Sciatic nerve (tissue), 2 donors: ENCODE results near the gene CHST8. TPM values are rescaled to one million over a fixed set of nuclear protein-coding genes. Genes with fewer than 3 reads are reported as not detected.

ENCODE experiments used
- ATAC-seq: fragments of 200-7000 bp; cut with Tn5 transposase; one replicate; pipeline ENCODE4 v1.9.1; 2020; ENCODE audit warnings: mild to moderate bottlenecking, moderate library complexity
- DNase-seq: peaks from one replicate; pipeline ENCODE4 v3.0.0-alpha.2; 2020; ENCODE audit warnings: low spot score
- intact Hi-C: fragments of 100-400 bp; cut with DNase I; formaldehyde crosslinking; loops from one replicate; pipeline ENCODE4 v1.14.2; 2022
- total RNA-seq: library from RNA; stranded (reverse); fragmentation: NEBNext Ultra II Directional; extraction: Animal tissue kit (Norgen Biotek cat#: 25700); gene quantifications from one replicate; pipeline ENCODE4 v1.2.1, GENCODE V29; 2021
- donor health status: DM: no; HTN: no; CAD: no.
- donor health status: DM: no; HTN: no; CAD: no.

The CHST8 gene
- total RNA-seq, 1 donor from 2014 or later = 0.62 TPM

DNA sequence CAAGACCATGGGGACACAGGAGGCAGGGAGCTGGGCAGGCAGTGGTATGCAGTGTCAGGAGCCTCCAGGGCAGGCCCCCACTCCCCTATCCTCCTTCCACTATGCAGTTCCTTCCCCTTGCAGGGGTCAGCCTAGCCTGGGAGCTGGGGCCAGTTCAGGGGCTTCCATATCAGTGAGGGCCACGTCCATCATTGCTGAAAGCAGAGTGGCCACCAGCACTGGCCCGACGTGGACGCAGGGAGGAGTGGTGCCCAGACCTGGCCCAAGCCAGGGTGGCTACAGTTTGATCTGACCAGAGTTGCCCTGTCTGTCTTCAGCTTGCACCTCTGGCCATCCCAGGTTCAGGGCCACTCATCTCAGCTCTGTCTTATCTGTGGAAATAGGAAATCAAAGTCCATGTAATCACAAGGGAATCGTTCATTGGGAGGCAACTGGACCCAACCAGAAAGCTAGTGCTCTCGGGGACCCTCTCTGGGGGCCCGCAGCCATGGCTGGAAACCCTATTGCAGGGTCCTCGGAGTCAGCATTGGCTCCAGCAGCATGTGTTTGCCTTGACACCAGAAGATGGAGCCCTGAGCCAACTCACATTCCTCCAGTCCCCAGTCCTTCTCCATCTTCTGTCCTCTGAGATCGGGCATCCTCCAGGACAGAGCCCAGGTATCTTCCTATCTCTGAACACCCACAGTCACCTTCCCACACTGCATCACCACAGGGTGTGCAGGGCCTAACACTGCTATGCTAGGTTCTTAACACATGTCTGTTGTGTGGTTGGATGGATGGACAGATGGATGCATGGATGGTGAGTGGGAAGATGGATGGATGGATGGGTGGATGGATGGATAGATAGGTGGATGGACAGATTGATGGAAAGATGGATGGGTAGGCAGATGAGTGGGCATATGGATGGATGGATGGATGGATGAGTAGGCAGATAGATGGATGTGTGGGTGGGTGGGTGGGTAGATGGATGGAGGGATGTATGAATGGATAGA lies 99.2 kb downstream of the CHST8 start:
- ATAC-seq = no peak
- intact Hi-C loops = no loop called here

DNA sequence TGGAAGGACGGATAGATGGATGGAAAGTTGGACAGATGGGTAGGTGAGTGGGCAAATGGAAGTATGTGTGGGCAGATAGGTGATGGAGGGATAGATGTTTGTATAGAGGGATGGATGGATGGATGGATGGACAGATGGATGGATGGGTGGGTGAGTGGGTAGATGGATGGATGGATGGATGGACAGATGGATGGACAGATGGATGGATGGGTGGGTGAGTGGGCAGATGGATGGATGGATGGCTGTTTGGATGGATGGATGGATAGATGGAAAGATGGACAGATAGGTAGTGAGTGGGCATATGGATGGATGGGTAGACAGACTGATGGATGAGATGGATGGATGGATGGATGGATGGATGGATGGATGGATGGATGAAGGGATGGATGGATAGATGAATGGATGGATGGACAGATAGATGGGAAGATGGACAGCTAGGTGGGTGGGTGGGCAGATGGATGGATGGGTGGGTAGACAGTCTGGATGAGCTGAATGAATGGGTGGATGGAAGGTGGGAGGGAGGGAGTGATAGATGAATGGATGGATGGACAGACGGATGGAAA lies 100.1 kb downstream of the CHST8 start:
- no peak for ATAC-seq
- DNase-seq = no peak
- intact Hi-C loops = no loop called here

More for the DNA sequence above, 99.2 kb downstream of the CHST8 start:
- no peak for DNase-seq

DNA sequence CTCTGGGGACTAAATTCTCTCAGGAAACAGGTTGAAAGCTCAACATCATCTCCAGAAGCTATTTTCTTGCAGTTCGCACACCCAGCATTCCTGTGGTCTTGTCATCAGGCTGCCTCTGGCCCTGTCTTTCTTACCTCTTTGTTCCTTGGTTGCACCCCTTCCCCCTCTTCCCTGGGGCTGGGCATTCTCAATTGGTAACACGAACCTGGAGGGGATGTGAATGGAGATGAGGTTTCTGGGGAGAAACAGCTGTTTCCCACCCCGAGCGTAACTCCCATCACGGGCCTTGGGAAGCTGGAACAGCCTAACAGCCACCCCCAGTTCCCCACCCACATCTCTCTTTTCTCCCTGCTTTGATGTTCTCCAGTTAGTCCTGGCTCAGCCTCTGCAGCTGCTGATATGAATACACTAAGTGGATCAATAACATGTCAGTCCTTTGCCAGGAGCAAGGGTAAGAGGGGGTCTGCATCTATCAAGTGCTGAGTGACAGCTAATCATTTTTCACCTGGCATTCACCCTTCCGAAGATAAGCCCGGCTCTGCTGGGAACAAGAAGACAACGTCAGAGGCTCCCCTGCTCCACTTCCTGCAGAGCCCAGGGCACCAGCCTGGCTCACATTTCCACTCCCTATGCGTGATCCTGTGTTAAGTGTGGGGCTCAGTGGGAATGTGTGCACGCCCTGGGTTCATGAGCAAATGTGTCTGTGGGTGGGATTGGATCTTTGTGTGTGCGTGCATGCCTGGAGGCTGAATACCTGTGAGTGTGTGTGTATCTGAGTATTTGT lies 100.9 kb downstream of the CHST8 start:
- intact Hi-C loops = no loop called here
- DNase-seq = no peak

DNA sequence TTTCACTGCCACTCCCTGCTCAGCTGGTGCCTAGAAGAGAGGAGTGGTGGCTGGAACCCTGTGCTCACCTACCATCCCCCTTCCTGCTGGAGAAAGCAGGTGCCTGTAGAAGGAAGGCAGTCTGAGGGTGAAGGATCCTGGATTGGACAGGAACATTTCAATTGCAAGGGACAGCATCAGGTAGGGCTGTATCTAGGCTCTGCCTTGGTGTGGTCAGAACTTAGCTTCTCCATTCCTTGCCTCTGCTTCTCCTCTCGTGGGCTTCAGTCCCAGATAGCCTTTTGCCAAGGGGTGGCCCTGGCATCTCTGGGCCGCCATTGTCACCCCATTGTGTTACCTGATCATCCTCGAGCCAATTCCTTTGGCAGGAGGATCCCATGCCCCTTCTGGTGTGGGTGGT lies 101.8 kb downstream of the CHST8 start:
- ATAC-seq (no peak), DNase-seq (no peak)
- intact Hi-C loops = no loop called here

More for the DNA sequence above, 100.9 kb downstream of the CHST8 start:
- ATAC-seq = no peak

DNA sequence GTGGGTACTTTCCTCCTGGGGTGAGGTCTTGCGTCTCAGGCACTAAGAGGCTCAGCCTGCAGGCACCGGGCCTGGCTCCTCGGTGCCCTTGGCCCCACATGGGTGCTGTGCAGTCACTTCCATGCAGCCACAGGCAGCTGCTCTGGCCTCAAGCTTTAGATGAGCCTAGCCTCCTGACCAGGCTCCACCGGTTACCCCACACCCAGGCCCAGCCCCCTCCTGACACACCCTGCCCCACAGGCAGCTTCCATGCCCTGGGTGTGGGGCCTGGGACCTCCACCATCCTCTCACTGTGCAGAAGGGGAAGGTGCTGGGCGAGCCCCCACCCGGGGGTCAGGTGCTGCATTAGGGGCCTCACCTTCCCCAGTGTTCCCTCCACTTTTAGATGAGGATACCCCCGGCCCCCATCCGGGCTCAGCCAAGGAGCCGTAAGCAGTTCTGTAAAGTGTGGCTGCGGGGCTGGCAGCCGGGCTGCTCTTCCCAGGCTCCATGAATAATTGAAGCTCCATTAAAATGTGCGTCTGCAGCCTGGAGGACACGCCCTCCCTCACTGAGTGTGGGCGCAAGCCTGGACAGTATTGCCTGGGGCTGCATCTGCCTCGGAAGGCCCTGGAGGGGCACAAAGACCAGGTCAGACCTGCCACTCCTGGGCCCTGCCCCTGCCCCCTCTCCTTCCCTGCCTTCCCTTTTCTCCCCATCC lies 102.4 kb downstream of the CHST8 start:
- DNase-seq (no peak), ATAC-seq (no peak)
- intact Hi-C loops = no loop called here

DNA sequence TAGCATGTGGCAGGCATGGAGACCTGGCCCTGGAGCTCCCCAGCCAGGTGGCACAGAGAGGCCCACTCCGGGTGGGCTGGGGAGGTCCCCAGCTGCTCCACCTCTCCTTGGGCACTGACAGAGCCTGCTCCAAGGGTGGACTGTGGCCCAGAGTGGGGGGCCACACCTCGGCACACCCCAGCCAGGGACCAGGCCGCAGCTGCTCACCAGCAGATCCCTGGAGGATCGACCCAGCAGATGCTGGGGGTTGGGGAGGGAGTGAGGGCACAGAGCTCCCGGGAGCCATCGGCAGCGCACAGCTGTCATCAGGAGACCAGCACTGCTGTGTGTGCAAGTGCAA lies 102.9 kb downstream of the CHST8 start:
- DNase-seq = no peak
- ATAC-seq = no peak
- intact Hi-C loops = no loop called here

DNA sequence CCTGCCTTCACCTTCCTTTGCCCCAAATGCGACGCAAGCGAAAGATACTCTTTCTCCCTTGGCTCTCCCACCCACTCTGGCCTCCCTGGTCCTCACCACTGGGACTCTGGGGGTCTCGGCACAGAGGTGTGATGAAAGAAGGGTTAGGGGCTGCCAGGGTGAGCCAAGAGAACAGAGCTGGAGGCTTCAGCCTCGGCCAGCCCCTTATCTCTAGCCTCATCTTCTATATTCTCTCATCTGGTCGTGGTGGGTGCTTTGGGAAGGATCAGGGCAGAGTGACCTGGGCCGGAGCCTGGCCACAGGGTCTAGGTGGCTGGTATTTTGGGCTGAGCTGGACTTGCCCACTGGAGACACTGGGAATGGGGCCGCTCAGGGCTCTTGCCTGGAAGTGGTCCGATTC lies 103.8 kb downstream of the CHST8 start:
- intact Hi-C loops = no loop called here
- DNase-seq = no peak
- ATAC-seq = no peak

DNA sequence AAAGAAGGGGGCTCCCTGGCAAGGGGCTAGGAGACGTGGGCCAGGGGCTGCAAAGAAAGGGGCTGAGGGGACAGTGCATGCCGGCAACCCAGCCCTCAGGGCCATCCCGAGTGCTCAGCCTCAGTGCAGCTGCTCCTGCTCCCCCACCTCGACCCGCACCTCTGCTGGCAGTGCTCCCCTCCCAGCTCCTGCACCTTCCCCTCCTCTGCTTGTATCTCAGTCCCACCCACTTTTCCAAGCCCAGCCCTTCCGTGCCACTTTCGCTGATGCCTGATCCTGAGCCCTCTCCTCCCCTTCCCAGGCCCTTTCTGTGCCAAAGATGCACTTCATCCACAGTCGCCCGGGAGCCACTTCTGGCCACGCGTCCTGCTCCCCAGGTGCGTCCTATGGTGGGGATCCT lies 105.0 kb downstream of the CHST8 start:
- ATAC-seq = no peak
- intact Hi-C loops = no loop called here
- DNase-seq = no peak

DNA sequence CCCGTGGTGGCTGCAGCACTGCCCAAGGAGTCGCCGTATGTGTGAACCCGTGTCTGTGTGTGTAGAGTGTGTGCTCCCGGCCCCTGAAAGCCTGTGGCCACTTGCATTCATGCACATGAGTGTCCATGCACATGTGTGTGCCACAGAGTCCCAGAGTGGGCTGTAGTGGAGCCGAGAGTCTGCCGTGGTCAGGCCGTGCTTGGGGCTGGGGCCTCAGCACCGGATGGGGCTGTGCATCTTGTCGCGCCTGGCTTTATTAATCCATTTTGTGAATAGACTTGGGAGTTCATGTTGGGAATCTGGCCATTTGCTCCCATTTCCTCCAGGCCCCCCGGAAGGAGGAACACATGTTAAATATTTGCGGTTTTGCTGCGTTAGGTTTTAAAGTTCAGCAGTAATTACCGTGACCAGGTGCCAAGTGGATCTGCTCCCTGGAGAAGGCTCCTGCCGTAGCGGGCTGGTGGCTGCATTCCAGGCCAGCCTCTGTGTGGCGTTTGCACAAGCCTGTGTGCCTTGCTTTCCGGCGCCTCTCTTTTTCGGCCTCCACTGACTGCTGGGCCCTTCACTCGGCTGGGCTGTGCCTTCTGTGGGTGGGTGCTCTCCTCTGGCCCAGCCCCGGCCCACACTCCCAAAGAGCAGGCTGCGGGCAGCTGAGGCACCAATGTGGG lies 105.7 kb downstream of the CHST8 start:
- ATAC-seq = no peak
- DNase-seq = no peak
- intact Hi-C loops = no loop called here

DNA sequence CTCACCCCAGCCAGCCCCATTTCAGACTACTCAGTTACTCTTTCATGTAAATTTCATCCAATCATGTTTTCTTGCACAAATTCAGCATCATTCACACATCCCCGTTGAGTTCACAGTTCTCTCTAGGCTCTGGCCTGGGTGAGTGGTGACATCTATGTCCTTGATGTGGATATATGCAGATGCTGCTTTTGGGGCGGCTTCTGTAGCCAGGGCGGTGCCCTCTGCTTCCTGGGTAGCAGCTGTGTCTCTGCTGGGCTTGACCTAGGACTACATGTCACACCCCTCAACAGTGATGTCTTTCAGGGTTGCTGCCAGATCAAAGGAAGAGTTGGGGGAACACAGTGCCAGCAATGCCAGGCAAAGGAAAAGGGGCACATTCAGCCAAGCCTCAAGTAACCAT lies 106.4 kb downstream of the CHST8 start:
- DNase-seq (no peak), ATAC-seq (no peak)
- intact Hi-C loops = no loop called here

DNA sequence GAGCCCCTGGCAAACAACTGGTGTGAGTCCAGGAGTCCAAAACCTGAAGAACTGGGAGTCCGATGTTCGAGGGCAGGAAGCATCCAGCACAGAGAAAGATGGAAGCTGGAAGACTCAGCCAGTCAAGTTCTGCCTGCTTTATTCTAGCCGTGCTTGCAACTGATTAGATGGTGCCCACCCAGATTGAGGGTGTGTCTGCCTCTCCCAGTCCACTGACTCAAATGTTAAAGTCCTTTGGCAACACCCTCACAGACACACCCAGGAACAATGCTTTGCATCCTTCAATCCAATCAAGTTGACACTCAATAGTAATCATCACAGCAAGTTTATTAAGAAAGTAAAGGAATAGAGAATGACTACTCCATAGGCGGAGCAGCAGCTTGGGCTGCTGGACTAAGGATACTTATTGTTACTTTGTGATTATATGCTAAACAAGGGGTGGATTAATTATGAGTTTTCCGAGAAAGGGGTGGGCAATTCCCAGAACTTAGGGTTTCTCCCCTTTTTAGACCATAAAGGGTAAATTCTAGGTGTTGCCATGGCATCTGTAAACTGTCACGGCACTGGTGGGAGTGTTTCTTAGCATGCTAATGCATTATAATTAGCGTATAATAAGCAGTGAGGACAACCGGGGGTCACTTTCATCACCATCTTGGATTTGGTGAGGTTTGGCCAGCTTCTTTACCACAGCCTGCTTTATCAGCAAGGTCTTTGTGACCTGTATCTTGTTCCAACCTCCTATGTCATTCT lies 109.3 kb downstream of the CHST8 start:
- no peak for DNase-seq
- intact Hi-C loops = no loop called here

DNA sequence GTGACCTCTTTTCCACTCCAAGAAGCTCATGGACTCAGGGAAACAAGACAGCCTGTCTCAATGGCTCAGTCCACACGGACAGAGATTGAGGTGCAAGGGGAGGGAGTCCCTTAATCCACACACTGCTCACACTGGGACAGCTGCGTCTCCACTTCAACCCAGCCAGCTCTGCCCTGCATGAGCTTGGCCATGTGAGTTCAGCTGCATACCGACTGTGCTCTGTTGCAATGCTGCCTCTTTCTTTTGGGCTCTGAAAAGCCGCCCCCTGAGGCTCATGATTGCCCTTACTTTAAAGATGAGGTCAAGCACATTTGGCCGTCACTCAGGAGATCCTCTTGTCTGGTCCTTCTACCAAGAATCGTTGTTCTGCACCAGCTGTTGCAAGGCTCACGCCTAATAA lies 110.1 kb downstream of the CHST8 start:
- intact Hi-C loops = no loop called here
- DNase-seq (no peak), ATAC-seq (no peak)

More for the DNA sequence above, 109.3 kb downstream of the CHST8 start:
- no peak for ATAC-seq

DNA sequence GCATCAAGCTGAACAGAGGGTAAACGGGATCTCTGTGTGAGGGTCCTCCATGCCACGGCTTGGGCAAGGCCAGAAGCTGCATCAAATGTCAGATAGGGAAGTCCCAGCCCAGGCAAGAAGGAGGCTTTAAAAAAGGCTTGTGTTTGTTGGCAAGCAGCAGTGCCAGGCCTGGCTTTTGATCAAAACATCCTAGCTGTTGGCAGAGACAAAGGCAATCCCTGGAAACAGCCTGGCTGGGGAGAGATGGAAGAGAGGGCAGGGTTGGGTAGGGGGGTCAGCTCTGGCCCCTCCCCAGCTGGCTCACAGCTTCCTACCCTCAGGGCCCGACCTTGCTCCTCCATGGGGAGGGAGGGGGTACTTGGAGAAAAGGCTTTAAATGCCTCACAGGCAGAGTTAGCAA lies 113.2 kb downstream of the CHST8 start:
- ATAC-seq (no peak), DNase-seq (no peak)
- intact Hi-C loops = no loop called here

DNA sequence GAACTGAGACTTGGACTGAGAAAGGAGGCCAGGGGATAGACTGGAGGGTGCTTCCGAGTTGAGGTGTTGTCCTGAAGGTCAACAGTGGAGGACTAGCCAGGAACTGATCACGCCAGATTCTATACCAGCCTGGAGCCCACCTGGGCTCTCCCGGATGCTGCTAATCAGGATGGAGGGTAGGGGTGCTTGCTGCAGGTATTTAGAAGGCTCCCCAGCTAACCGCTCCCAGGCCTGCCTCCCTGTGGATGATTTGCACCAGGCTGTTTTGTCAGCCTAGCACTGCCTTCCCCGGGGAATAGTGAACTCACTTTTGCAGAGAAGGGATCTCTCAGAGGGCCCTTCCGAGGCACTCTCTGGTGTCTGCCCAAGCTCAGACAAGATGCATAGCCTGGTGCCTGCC lies 114.4 kb downstream of the CHST8 start:
- intact Hi-C loops = no loop called here
- ATAC-seq (no peak), DNase-seq (no peak)

DNA sequence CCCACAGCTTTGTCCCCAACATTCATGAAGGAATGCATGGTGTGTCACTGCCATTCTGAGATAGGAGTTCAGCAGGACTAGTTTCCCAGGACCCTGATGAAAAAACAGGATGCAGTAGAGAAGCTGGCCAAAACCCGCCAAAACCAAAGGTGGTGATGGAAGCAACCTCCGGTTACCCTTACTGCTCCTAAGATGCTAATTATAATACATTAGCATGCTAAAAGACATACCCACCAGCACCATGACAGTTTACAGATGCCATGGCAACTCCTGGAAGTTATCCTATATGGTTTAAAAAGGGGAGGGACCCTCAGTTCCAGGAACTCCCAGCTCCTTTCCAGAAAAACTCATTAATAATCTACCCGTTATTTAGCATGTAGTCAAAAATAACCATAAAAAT lies 115.0 kb downstream of the CHST8 start:
- ATAC-seq (no peak), DNase-seq (no peak)
- intact Hi-C loops = no loop called here

DNA sequence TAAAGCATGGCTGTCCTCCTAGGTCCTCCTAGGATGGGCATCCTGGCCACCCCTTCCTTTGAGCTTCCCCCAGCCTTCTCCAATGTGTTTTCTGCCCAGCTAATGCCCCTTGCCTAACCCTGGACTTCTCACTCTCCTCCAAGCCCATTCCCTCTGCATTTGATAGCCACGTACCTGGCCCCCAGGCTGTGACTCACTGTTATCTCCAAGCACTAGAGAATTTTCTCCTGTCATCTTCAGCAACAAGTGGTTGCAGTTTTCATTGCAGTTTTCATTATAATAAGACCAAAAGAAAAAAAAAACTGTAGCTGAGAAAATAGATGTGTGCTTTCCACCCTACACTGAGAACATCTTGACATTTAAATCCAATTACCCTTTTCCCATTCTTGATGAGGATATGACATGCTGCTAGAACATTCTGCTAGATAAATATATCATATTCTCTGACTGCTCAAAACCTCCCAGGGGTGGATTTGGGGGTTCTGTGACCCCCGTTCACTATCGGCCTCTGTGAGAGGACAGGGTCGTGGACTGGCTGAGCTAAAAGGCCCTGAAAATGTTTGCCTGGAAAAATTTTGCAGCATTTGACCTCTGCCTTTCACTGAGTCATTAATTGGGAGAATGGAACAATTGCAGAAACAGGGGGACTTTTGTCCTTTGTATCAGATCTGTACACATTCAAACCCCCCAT lies 116.1 kb downstream of the CHST8 start:
- no peak for ATAC-seq
- intact Hi-C loops = no loop called here
- no peak for DNase-seq

DNA sequence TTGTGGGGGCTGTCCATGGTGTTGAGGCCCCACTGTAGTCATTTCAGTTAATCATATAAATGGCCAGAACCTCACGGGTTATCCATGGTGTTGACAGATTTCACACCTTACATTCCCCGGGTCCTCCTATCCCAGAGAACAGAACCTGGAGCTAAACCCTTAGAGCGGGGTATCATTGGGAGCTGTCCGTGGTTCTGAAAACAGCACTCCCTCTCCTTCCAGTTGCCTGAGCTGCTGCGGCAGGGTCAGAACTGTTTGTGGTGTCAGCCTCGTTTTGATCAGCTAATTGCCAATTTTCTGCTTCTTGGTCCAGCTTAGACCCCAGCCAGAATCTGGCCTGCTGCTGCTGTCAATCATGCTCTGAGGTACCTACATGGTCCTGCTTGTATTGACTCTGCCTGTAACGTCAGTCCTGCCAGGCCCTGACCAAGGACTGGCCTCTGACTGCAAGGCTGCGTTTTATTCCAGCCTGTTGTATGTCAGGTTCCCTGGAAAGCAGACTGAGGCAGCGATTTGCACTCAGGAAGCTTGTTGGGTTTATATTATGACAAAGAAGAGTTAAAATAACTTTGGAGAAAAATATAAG lies 119.2 kb downstream of the CHST8 start:
- DNase-seq = no peak
- ATAC-seq = no peak
- intact Hi-C loops = no loop called here
